ENCODE results near the gene STK24.

STK24 gene

GRCh38 chr13:98521461-98522247 lies 55.3 kb downstream of the STK24 start:
- TF ChIP-seq EP300 (IDR thresholded peaks at IDR 0.05; ENCODE audit: borderline replicate concordance) (no peak), ZBTB7A (IDR thresholded peaks at IDR 0.05; ENCODE audit: low read depth) (no peak), REST (IDR thresholded peaks at IDR 0.05; ENCODE audit: low read depth) (no peak), TEAD4 (IDR thresholded peaks at IDR 0.05) (no peak), CEBPB (IDR thresholded peaks at IDR 0.05) (no peak), MAX (IDR thresholded peaks at IDR 0.05) (no peak), RAD21 (IDR thresholded peaks at IDR 0.05; ENCODE audit: low read depth) (no peak)

GRCh38 chr13:98520674-98521449 lies 56.0 kb downstream of the STK24 start:
- no peak for TF ChIP-seq NFIC (IDR thresholded peaks at IDR 0.05)
- no peak for TF ChIP-seq ZBTB7A (IDR thresholded peaks at IDR 0.05; ENCODE audit: low read depth)
- TF ChIP-seq MAX (IDR thresholded peaks at IDR 0.05), result no peak
- TF ChIP-seq YY1 (IDR thresholded peaks at IDR 0.05; ENCODE audit: low read depth), result no peak
- TF ChIP-seq EP300 (IDR thresholded peaks at IDR 0.05; ENCODE audit: borderline replicate concordance), result no peak
- TF ChIP-seq FOXM1 (IDR thresholded peaks at IDR 0.05; ENCODE audit: borderline replicate concordance, low read depth), result no peak

- TF ChIP-seq CREB1 (IDR thresholded peaks at IDR 0.05; ENCODE audit: low read depth), result no peak
- TF ChIP-seq EP300 (IDR thresholded peaks at IDR 0.05; ENCODE audit: borderline replicate concordance), result no peak
- no peak for TF ChIP-seq TCF12 (IDR thresholded peaks at IDR 0.05; ENCODE audit: low read depth)
- TF ChIP-seq YY1 (IDR thresholded peaks at IDR 0.05; ENCODE audit: low read depth), result no peak
- TF ChIP-seq FOXM1 (IDR thresholded peaks at IDR 0.05; ENCODE audit: borderline replicate concordance, low read depth), result no peak
- TF ChIP-seq MAX (IDR thresholded peaks at IDR 0.05), result no peak
- no peak for TF ChIP-seq USF1 (IDR thresholded peaks at IDR 0.05)
- no peak for TF ChIP-seq REST (IDR thresholded peaks at IDR 0.05; ENCODE audit: low read depth)
- no peak for TF ChIP-seq RAD21 (IDR thresholded peaks at IDR 0.05; ENCODE audit: low read depth)
Measured at GRCh38 chr13:98519976-98520375, 56.9 kb downstream of the STK24 start.

- TF ChIP-seq TCF12 (IDR thresholded peaks at IDR 0.05; ENCODE audit: low read depth) (no peak), CEBPB (IDR thresholded peaks at IDR 0.05) (no peak), YY1 (IDR thresholded peaks at IDR 0.05; ENCODE audit: low read depth) (no peak), MAX (IDR thresholded peaks at IDR 0.05) (no peak), CREB1 (IDR thresholded peaks at IDR 0.05; ENCODE audit: low read depth) (no peak), USF1 (IDR thresholded peaks at IDR 0.05) (no peak), TAF1 (IDR thresholded peaks at IDR 0.05; ENCODE audit: low read depth) (no peak)
Measured at GRCh38 chr13:98517576-98518310, 59.2 kb downstream of the STK24 start.

- TF ChIP-seq YY1 (IDR thresholded peaks at IDR 0.05; ENCODE audit: low read depth), result no peak
- TF ChIP-seq MAX (IDR thresholded peaks at IDR 0.05), result no peak
- no peak for TF ChIP-seq USF1 (IDR thresholded peaks at IDR 0.05)
- TF ChIP-seq EP300 (IDR thresholded peaks at IDR 0.05; ENCODE audit: borderline replicate concordance), result no peak
- TF ChIP-seq TCF12 (IDR thresholded peaks at IDR 0.05; ENCODE audit: low read depth), result no peak
- TF ChIP-seq RAD21 (IDR thresholded peaks at IDR 0.05; ENCODE audit: low read depth), result no peak
- no peak for TF ChIP-seq ZBTB7A (IDR thresholded peaks at IDR 0.05; ENCODE audit: low read depth)
- no peak for TF ChIP-seq EGR1 (IDR thresholded peaks at IDR 0.05)
- TF ChIP-seq TEAD4 (IDR thresholded peaks at IDR 0.05), result no peak
- no peak for TF ChIP-seq CEBPB (IDR thresholded peaks at IDR 0.05)
Measured at GRCh38 chr13:98515818-98516465, 61.0 kb downstream of the STK24 start.
